T-helper 1 cell (primary cell): ENCODE results near the gene WDSUB1.

Experiments used
- DNase-seq, 5 donors: peaks; one replicate each; pipeline ENCODE4 v3.0.0-alpha.2; 2012 to 2020

The WDSUB1 gene

GRCh38 chr2:159194241-159194640 is 92.3 kb downstream of the WDSUB1 start:
- DNase-seq: no peak

GRCh38 chr2:159193791-159194190 is 92.7 kb downstream of the WDSUB1 start:
- no peak for DNase-seq

- no peak for DNase-seq
Measured at GRCh38 chr2:159192371-159192918, 94.1 kb downstream of the WDSUB1 start.

GRCh38 chr2:159188449-159188848 is 98.1 kb downstream of the WDSUB1 start:
- DNase-seq: no peak

GRCh38 chr2:159187106-159187505 is 99.4 kb downstream of the WDSUB1 start:
- DNase-seq: no peak

- DNase-seq: no peak
Measured at GRCh38 chr2:159186462-159186861, 100.0 kb downstream of the WDSUB1 start.
